ENCODE data around the gene MRPS6.

MRPS6 gene

DNA sequence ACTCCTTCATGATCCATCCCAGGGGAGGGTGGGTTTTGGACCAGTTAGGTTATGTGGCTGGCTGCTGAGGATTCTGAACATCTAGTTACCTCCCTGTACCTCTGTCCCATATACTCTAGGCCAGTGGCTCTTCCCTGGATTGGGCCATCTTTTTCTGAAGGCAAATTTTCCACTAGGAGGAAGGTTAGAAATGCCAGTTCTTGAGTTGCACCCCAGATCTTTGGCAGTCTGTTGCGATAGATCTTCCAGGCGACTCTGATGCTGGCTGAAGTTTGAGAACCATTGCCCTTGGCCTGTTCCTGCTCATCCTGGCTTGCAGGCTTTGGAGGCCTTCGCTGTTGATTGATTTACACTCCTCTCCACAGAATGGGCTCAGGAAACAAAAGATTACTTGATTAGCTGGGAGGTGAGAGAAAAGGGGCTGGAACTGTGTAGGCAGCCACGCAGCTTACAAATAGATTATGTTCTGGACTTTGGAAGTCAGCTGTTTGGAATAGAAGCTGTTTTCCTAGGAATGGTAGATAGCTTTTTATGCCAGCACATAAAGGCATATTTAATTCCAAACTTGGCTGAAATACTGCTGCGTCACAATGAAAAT lies 110.1 kb downstream of the MRPS6 start:
- H3K4me3 ChIP-seq (ENCODE audit: low read length) = no peak overlapping the region
- no peak for TF ChIP-seq CTCF (conservative IDR thresholded peaks at IDR 0.05; ENCODE audit: low read length)
- DNase-seq (ENCODE audit: low read depth) = no peak

- no peak for TF ChIP-seq CTCF (conservative IDR thresholded peaks at IDR 0.05; ENCODE audit: low read length)
- DNase-seq (ENCODE audit: low read depth) = no peak
- H3K4me3 ChIP-seq (ENCODE audit: low read length) = no peak overlapping the region
Measured at GRCh38 chr21:34184232-34184631, 110.9 kb downstream of the MRPS6 start.

DNA sequence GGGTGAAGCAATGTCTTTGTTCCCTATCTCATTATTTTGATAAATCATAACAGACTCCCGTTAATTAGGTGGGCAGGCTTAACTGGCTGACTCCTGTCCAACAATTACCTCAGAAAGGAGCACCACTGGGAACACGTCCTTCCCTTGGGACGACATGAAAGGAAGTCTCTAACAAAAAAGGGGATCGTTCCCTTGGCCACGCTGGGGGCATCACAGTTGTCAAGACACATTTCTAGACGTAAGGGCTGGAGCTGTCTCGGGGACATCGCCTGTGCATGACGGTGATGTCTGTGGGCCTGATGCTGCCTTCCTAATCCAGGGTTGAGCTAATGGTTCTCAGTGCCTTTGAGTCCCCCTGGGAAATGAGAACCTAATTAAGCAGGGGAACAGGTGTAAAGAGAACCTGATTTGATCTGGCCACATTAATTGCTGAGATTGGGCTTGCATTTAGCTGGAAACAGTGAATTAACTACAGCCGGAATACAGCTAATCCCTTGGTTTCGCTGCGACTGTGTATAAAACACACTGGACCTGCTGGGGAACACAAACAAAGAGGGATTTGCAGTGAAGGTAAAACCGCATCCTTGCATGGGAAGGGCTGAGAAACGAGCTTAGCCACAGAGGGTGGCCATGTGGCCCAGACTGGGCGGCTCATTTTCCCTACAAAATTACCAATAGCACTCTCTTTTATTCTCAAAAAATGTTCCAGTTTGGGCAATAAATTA lies 111.8 kb downstream of the MRPS6 start:
- TF ChIP-seq CTCF (conservative IDR thresholded peaks at IDR 0.05; ENCODE audit: low read length) = no peak
- DNase-seq (ENCODE audit: low read depth) = no peak

GRCh38 chr21:34186109-34186719 lies 112.8 kb downstream of the MRPS6 start:
- TF ChIP-seq CTCF (conservative IDR thresholded peaks at IDR 0.05; ENCODE audit: low read length) = no peak
- H3K4me3 ChIP-seq (ENCODE audit: low read length) = no peak overlapping the region
- DNase-seq (ENCODE audit: low read depth) = no peak

More for the DNA sequence above, 111.8 kb downstream of the MRPS6 start:
- no peak overlapping the region for H3K4me3 ChIP-seq (ENCODE audit: low read length)

DNA sequence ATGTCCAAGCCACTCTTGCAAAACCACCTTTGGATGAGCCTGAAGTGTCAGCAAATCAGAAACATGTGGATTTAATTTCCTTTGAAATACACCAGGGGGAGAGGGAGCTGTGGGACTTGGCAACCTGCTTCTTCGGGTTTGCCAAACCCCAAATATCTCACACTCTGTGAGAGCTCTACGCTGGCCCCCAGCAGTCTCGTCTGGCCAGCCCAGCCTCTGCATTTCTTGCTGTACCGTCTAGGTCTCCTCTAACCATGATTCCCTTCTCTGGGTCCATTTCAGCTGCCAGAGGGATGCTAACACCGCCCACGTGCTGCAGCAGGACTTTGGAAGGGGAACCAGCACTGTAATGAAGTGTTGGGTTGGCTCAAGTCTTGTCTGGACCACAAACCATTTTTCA lies 114.6 kb downstream of the MRPS6 start:
- no peak; the same call in 1 of the 2 replicates for TF ChIP-seq CTCF (conservative IDR thresholded peaks at IDR 0.05; ENCODE audit: low read length)
- H3K4me3 ChIP-seq (ENCODE audit: low read length) = no peak overlapping the region
- peak; percentile 99 for DNase-seq (ENCODE audit: low read depth)

DNA sequence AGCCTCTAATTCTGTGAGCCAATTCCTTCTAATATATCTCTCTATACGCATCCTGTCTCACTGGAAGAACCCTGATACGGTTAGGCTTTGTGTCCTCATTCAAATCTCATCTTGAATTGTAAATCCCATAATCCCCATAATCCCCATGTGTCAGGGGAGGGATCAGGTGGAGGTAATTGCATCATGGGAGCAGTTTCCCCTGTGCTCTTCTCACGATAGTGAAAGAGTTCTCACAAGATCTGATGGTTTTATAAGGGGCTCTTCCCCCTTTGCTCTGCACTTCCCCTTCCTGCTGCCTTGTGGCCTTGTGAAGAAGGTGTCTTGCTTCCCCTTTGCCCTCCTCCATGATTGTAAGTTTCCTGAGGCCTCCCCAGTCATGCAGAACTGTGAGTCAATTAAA lies 116.1 kb downstream of the MRPS6 start:
- TF ChIP-seq CTCF (conservative IDR thresholded peaks at IDR 0.05; ENCODE audit: low read length) = no peak
- DNase-seq (ENCODE audit: low read depth) = no peak
- no peak overlapping the region for H3K4me3 ChIP-seq (ENCODE audit: low read length)

All from AG10803 (cell line).